Vagina (tissue), 2 donors: ENCODE data around the gene LTO1.

Source experiments
- CTCF ChIP-seq, 3 experiments: fragments of 450-650 bp in 2 of 3; fragments of 200-600 bp in 1 of 3; sonication (generic) in 1 of 3; IDR thresholded peaks; one replicate each; pipeline ENCODE4 v1.5.1; 2017 to 2019; ENCODE audit warnings: antibody characterized with exemption in 3 of 3, mild to moderate bottlenecking in 2 of 3, moderate library complexity in 2 of 3
- POLR2A ChIP-seq, 2 donors: fragments of 450-650 bp; IDR thresholded peaks; one replicate each; pipeline ENCODE4 v1.6.1; 2017; ENCODE audit warnings: antibody characterized with exemption in 2 of 2, mild to moderate bottlenecking in 2 of 2, moderate library complexity in 2 of 2
- POLR2AphosphoS5 ChIP-seq, 2 donors: sonication (generic); formaldehyde crosslinking; IDR thresholded peaks; one replicate each; pipeline ENCODE4 v1.9.0; 2017; ENCODE audit warnings: antibody characterized with exemption in 2 of 2, mild to moderate bottlenecking in 2 of 2, low read depth in 1 of 2; ENCODE audit not compliant: insufficient read depth in 1 of 2

- TF ChIP-seq POLR2AphosphoS5 (IDR thresholded peaks at IDR 0.05; ENCODE audit: insufficient read depth in 1 of 2, low read depth in 1 of 2) (no peak), CTCF (IDR thresholded peaks at IDR 0.05) (no peak), POLR2A (IDR thresholded peaks at IDR 0.05) (no peak)
Observed at GRCh38 chr11:69698362-69698761, 23.2 kb upstream of the LTO1 start.
